Endothelial cell of umbilical vein (primary cell): ENCODE measurements around the gene EML1. TPM values are rescaled to one million over a fixed set of nuclear protein-coding genes. Genes with fewer than 3 reads are reported as not detected.
A peak's percentile ranks its signal among the peaks of the same experiment; 100 is the strongest.

Experiments used
- BruUV-seq: library from RNA; stranded (reverse); fragments of 400-500 nt; replicated peaks from 2 replicates; lab custom pipeline; 2021; lab: Mats Ljungman, UMichigan
- CTCF ChIA-PET: fragments of 300-600, 350-600 bp; sonication (Branson Sonifier 250); formaldehyde crosslinking; loops from one replicate; lab custom pipeline; 2021; ENCODE audit warnings: antibody characterized with exemption, inconsistent platforms; lab: Charles Lee
- POLR2A ChIA-PET: fragments of 300-600, 350-600 bp; sonication (Branson Sonifier 250); formaldehyde crosslinking; loops from one replicate; lab custom pipeline; 2021; ENCODE audit warnings: antibody characterized with exemption, inconsistent platforms; lab: Charles Lee
- DNase-seq: peaks from one replicate; pipeline ENCODE4 v3.0.0-alpha.2; 2011; ENCODE audit warnings: low read depth, low spot score
- FAIRE-seq: peaks from 2 replicates; lab custom pipeline; 2011; peaks lifted over from hg19 to GRCh38; lab: Jason Lieb, UNC
- H2AFZ ChIP-seq: 2 replicates; pipeline ENCODE4 v1.6.0; 2012; ENCODE audit warnings: low read depth, low read length, control low read depth, inconsistent platforms
- H3K27ac ChIP-seq: 2 replicates; pipeline ENCODE4 v1.5.1; 2011; ENCODE audit warnings: low read depth, mild to moderate bottlenecking, control low read depth, low read length, moderate library complexity; ENCODE audit not compliant: insufficient read depth
- H3K27me3 ChIP-seq, 2 experiments: 2 replicates each; pipeline versions ENCODE4 v1.6.0 to v1.6.1; 2011; ENCODE audit warnings: low read length in 2 of 2, mixed read lengths in 1 of 2; ENCODE audit not compliant: control insufficient read depth in 2 of 2, insufficient read depth in 2 of 2
- H3K36me3 ChIP-seq, 2 experiments: 2 replicates in 1 of 2; 3 replicates in 1 of 2; pipeline ENCODE4 v1.5.1; 2011; ENCODE audit warnings: low read length in 2 of 2, mild to moderate bottlenecking in 1 of 2, moderate library complexity in 1 of 2; ENCODE audit not compliant: control insufficient read depth in 2 of 2, insufficient read depth in 2 of 2; ENCODE audit errors: extremely low read depth in 1 of 2
- H3K4me1 ChIP-seq: 3 replicates; pipeline ENCODE4 v1.5.1; 2011; ENCODE audit warnings: mild to moderate bottlenecking, low read length; ENCODE audit not compliant: control insufficient read depth, insufficient read depth; ENCODE audit errors: extremely low read depth
- H3K4me2 ChIP-seq: 2 replicates; pipeline ENCODE4 v1.6.1; 2011; ENCODE audit warnings: low read length, control low read depth, mixed read lengths; ENCODE audit not compliant: insufficient read depth
- H3K4me3 ChIP-seq, 3 experiments: fragments of 200-600 bp in 1 of 3; sonication (generic), shearing (Covaris generic) in 1 of 3; replicated peaks in 1 of 3; 2 replicates each; pipeline ENCODE4 v1.5.1; 2011 to 2016; ENCODE audit warnings: control low read depth in 3 of 3, low read length in 3 of 3, mild to moderate bottlenecking in 2 of 3, inconsistent platforms in 1 of 3, low read depth in 1 of 3, moderate library complexity in 1 of 3; ENCODE audit not compliant: insufficient read depth in 1 of 3
- H3K79me2 ChIP-seq: 2 replicates; pipeline ENCODE4 v1.6.0; 2012; ENCODE audit warnings: low read length, inconsistent platforms; ENCODE audit not compliant: control insufficient read depth, insufficient read depth
- H3K9ac ChIP-seq: replicated peaks from 2 replicates; pipeline ENCODE3; 2011; ENCODE audit warnings: low read length, control low read depth; ENCODE audit not compliant: insufficient read depth; ENCODE audit errors: extremely low read depth
- H3K9me1 ChIP-seq: replicated peaks from 3 replicates; pipeline ENCODE4 v1.6.0; 2011; ENCODE audit warnings: mild to moderate bottlenecking, low read length; ENCODE audit not compliant: control insufficient read depth, insufficient read depth; ENCODE audit errors: extremely low read depth
- H3K9me3 ChIP-seq: replicated peaks from 2 replicates; pipeline ENCODE4 v1.5.1; 2012; ENCODE audit warnings: low read length, inconsistent platforms; ENCODE audit not compliant: control insufficient read depth, insufficient read depth
- H4K20me1 ChIP-seq: replicated peaks from 2 replicates; pipeline ENCODE3; 2011; ENCODE audit warnings: mild to moderate bottlenecking, low read length; ENCODE audit not compliant: control insufficient read depth, insufficient read depth; ENCODE audit errors: extremely low read depth
- EZH2 ChIP-seq: IDR thresholded peaks from 2 replicates; pipeline ENCODE4 v1.6.1; 2012; ENCODE audit warnings: borderline replicate concordance, low read depth, mild to moderate bottlenecking, moderate library complexity, low read length, inconsistent platforms; ENCODE audit not compliant: severe bottlenecking
- FOS ChIP-seq: IDR thresholded peaks from 2 replicates; pipeline ENCODE4 v1.6.1; 2011; ENCODE audit warnings: mild to moderate bottlenecking, low read length, moderate library complexity, borderline replicate concordance; ENCODE audit not compliant: insufficient read depth
- GATA2 ChIP-seq: IDR thresholded peaks from 2 replicates; pipeline ENCODE4 v1.7.0; 2011; ENCODE audit warnings: low read depth, mild to moderate bottlenecking, moderate library complexity, mixed read lengths, low read length; ENCODE audit not compliant: insufficient read length, insufficient read depth
- JUN ChIP-seq: IDR thresholded peaks from 2 replicates; pipeline ENCODE4 v1.6.1; 2011; ENCODE audit warnings: borderline replicate concordance, low read depth; ENCODE audit not compliant: insufficient read length, insufficient read depth
- MYC ChIP-seq: IDR thresholded peaks from one replicate; pipeline ENCODE4 v1.6.1; 2011; ENCODE audit warnings: mild to moderate bottlenecking, low read depth, low read length
- POLR2A ChIP-seq: IDR thresholded peaks from 2 replicates; pipeline ENCODE4 v1.6.1; 2012; ENCODE audit warnings: low read depth, mild to moderate bottlenecking, control low read depth, low read length
- dilution Hi-C: fragments of 300-500 bp; cut with MboI; formaldehyde crosslinking; loops from one replicate; pipeline ENCODE4 v1.15.0; 2019; ENCODE audit warnings: low sequenced_read_pairs; ENCODE audit not compliant: extremely low pct_ligation_motif_present
- intact Hi-C: fragments of 100-400 bp; cut with micrococcal nuclease; formaldehyde crosslinking; loops from one replicate; pipeline ENCODE4 v1.10.0; 2022
- polyA plus RNA-seq, 4 experiments: library from polyadenylated mRNA; depleted of rRNA in 3 of 4; stranded (reverse) in 3 of 4; unstranded in 1 of 4; fragments of >200 nt; gene quantifications; 2 replicates each; pipeline versions ENCODE4 v1.2.1 to v1.2.3, GENCODE V29; 2011 to 2012; ENCODE audit warnings: missing spikeins in 1 of 4
- total RNA-seq: library from RNA; stranded (reverse); gene quantifications from 2 replicates; pipeline ENCODE4 v1.2.3, GENCODE V29; 2021
- TF ChIP-seq, protein P1 (sequence below), 2 donors: IDR thresholded peaks; 1 replicate in 1 of 2; 2 replicates in 1 of 2; pipeline ENCODE4 v1.5.1; 2011; ENCODE audit warnings: low read length in 2 of 2, mild to moderate bottlenecking in 2 of 2, moderate library complexity in 2 of 2, control low read depth in 1 of 2, inconsistent platforms in 1 of 2, low read depth in 1 of 2; ENCODE audit not compliant: insufficient read depth in 1 of 2; ENCODE audit errors: extremely low read depth in 1 of 2
- TF ChIP-seq, protein P2 (sequence below): IDR thresholded peaks from 2 replicates; pipeline ENCODE4 v1.6.1; 2011; ENCODE audit not compliant: insufficient read depth, insufficient read length

The EML1 gene
- total and polyA plus RNA-seq, 2 donors (not counting 3 experiments of a cell fraction or from before 2014, with no cell fraction given): 22.9 to 33.0 TPM

DNA sequence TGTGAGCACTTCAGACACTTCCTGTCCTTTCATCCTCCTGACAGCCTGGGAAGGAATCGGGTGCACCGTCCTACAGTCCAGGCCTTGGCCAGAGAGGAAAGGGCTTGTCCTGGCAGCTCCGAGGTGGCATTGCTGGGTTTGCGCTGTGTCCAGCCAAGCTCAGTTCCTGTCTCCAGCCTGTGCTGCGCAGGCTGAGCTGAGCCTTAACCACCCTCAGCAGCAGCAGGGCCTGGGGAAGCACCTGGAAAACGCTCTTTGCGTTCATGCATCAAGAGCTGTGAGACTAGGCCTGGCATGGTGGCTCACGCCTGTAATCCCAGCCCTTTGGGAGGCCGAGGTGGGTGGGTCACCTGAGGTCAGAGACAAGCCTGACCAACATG is 33.7 kb upstream of the EML1 start:
- no peak overlapping the region for H3K9ac ChIP-seq
- no peaks in the 10 kb centered on the region for H3K27me3 ChIP-seq
- no peak overlapping the region for H3K4me3 ChIP-seq
- H4K20me1 ChIP-seq: no peaks in the 10 kb centered on the region
- H3K4me1 ChIP-seq: peaks cover 48% of the 10 kb centered on the region
- no peak overlapping the region for H3K4me2 ChIP-seq
- ChIA-PET POLR2A (no interaction called here), CTCF (interaction anchor here (0.9 to 4.1 kb wide), 4 partner anchors 17 to 33 kb away, joined by 3 to 25 read pairs (median 6); partner anchors contain the start of gene EML1)
- dilution Hi-C loops: no loop called here
- FAIRE-seq: peak; percentile 18
- BruUV-seq: no TSS peak
- no peaks in the 10 kb centered on the region for H3K79me2 ChIP-seq
- no peak for TF ChIP-seq JUN
- TF ChIP-seq EZH2: no peak
- TF ChIP-seq GATA2: no peak
- TF ChIP-seq, protein P1, sequence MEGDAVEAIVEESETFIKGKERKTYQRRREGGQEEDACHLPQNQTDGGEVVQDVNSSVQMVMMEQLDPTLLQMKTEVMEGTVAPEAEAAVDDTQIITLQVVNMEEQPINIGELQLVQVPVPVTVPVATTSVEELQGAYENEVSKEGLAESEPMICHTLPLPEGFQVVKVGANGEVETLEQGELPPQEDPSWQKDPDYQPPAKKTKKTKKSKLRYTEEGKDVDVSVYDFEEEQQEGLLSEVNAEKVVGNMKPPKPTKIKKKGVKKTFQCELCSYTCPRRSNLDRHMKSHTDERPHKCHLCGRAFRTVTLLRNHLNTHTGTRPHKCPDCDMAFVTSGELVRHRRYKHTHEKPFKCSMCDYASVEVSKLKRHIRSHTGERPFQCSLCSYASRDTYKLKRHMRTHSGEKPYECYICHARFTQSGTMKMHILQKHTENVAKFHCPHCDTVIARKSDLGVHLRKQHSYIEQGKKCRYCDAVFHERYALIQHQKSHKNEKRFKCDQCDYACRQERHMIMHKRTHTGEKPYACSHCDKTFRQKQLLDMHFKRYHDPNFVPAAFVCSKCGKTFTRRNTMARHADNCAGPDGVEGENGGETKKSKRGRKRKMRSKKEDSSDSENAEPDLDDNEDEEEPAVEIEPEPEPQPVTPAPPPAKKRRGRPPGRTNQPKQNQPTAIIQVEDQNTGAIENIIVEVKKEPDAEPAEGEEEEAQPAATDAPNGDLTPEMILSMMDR (IDR thresholded peaks at IDR 0.05; ENCODE audit: extremely low read depth in 1 of 2, insufficient read depth in 1 of 2, low read depth in 1 of 2, low read length in 2 of 2): no peak
- TF ChIP-seq MYC: no peak
- TF ChIP-seq, protein P2, sequence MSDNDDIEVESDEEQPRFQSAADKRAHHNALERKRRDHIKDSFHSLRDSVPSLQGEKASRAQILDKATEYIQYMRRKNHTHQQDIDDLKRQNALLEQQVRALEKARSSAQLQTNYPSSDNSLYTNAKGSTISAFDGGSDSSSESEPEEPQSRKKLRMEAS: no peak
- no peak for TF ChIP-seq POLR2A
- no peak for TF ChIP-seq FOS
- DNase-seq: peak; percentile 59
- no peaks in the 10 kb centered on the region for H3K36me3 ChIP-seq
- H2AFZ ChIP-seq: no peak overlapping the region
- H3K9me1 ChIP-seq: no peaks in the 10 kb centered on the region
- no peak overlapping the region for H3K27ac ChIP-seq
- intact Hi-C loops: loop anchor here (10.0 kb wide), 2 partner anchors 225 to 625 kb away; no protein-coding TSS in a partner anchor
- no peaks in the 10 kb centered on the region for H3K9me3 ChIP-seq
